ENCODE data around the gene NTRK2. TPM values are rescaled to one million over a fixed set of nuclear protein-coding genes. Genes with fewer than 3 reads are reported as not detected.
A peak's percentile ranks its signal among the peaks of the same experiment; 100 is the strongest.
"Not testable (repeated sequence)": the region's sequence is repeated elsewhere in the genome, so short reads cannot be mapped to it uniquely, and the experiment has no call there.

Gene NTRK2
- total RNA-seq, 1 donor from 2014 or later, result 0.46 TPM

DNA sequence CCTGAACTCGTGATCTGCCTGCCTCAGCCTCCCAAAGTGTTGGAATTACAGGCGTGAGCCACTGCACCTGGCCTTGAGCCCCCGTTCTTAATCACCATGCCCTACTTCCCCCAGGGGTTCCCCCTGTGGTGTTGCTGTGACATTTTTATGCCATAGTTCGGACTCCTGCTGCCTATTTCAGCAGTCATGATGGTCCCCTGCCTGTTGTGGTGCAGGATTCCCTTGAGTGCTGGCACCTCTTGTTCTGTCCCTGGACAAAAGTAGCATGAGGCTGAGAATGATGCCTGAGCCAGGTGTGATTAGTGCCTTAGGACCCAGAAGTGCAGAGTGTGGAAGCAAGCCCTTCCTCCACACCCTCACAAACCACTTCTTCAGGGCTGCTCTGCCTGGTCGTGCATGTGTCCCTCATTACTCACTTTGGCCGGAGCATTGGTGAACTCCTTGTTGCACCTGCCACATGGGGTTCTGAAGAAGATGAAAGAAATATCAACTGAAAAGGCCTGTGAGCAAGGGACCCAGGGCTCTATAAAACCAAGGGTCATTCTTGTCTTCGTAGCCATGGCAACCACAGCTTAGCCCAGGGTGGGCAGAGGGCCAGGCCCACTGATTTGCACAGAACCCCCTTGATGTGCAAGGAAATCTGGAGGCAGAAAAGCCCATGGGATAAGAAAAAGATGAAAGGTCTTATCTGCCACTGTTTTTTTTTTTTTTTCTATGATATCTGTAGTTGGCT is 228.0 kb downstream of the NTRK2 start:
- DNase-seq (ENCODE audit: low read depth), result no peak
- TF ChIP-seq, protein P1, sequence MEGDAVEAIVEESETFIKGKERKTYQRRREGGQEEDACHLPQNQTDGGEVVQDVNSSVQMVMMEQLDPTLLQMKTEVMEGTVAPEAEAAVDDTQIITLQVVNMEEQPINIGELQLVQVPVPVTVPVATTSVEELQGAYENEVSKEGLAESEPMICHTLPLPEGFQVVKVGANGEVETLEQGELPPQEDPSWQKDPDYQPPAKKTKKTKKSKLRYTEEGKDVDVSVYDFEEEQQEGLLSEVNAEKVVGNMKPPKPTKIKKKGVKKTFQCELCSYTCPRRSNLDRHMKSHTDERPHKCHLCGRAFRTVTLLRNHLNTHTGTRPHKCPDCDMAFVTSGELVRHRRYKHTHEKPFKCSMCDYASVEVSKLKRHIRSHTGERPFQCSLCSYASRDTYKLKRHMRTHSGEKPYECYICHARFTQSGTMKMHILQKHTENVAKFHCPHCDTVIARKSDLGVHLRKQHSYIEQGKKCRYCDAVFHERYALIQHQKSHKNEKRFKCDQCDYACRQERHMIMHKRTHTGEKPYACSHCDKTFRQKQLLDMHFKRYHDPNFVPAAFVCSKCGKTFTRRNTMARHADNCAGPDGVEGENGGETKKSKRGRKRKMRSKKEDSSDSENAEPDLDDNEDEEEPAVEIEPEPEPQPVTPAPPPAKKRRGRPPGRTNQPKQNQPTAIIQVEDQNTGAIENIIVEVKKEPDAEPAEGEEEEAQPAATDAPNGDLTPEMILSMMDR (conservative IDR thresholded peaks at IDR 0.05; ENCODE audit: low read depth, low read length), result no peak

DNA sequence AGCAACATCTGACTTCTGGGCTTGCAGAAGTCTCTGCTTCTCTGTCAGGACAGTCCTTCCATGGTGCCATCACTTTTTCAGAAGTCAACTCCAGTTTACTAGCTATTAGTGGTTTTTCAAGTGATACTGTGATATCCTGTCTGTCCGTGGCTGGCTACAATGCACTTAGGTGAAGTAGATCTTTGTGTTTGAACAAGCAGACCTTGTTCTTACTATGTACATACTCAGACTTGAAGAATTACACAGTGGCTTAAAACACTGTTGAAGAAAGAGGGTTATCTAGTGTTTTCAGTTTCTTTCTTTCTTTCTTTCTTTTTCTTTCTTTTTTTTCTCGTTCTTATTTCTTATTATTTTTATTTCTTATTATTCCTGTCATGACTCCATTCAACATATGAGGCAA is 228.7 kb downstream of the NTRK2 start:
- TF ChIP-seq, protein P1 (conservative IDR thresholded peaks at IDR 0.05; ENCODE audit: low read depth, low read length), result no peak
- DNase-seq (ENCODE audit: low read depth), result no peak

More for the DNA sequence above, 228.0 kb downstream of the NTRK2 start:
- H3K4me3 ChIP-seq (ENCODE audit: low read depth, low read length), result no peak overlapping the region

DNA sequence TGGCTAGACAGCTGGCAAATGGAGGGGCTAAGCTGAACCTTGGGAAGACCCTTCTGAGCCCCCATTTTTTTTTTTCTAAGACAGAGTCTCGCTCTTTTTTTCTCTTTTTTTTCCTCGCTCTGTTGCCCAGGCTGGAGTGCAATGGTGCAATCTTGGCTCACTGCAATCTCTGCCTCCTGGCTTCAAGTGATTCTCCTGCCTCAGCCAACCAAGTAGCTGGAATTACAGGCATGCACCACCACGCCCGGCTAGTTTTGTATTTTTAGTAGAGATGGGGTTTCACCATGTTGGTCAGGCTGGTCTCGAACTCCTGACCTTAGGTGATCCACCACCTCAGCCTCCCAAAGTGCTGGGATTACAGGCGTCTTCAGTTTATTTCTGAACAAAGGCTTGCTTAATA is 229.1 kb downstream of the NTRK2 start:
- not testable (repeated sequence) for H3K4me3 ChIP-seq (ENCODE audit: low read depth, low read length); DNase-seq (ENCODE audit: low read depth)

More for the DNA sequence above, 228.7 kb downstream of the NTRK2 start:
- H3K4me3 ChIP-seq (ENCODE audit: low read depth, low read length), result no peak overlapping the region

DNA sequence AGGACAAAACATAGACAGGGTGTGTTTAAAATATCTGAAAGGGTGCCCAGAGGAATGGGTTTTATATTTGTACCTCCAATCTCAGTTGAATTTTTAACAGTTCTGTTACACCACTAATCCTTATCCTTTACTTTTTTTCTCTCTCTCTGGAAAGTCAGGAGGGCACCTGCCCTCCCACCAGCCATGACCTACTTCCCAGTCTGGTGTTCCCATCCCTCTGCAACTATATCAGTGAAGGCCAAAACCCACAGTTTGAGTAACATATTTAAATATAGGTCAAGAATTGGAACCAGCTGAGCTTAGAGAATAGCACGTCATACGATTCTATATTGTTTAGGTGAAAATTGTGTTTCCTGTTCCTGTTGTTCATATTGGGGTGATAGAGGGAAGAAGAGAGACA is 229.8 kb downstream of the NTRK2 start:
- DNase-seq (ENCODE audit: low read depth), result no peak
- H3K4me3 ChIP-seq (ENCODE audit: low read depth, low read length), result no peak overlapping the region
- TF ChIP-seq, protein P1 (conservative IDR thresholded peaks at IDR 0.05; ENCODE audit: low read depth, low read length), result no peak

DNA sequence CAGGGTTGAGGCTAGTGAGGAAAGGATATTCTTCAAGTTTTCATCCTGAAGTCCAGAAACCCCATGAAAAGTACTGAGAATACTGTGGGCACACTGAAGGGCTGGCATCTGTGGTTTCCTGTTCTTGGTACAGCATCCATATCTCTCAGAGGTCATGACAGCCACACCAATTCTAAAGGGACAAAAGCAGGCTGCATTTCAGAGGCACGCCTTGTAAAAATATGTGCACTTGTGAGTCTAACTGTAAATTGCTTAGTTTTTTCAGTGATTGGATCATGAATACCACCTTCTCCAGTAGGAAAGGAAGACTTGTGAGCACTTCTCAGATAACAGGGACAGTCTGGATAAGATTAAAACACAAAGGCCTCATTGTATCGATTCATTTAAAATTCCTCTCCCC is 230.9 kb downstream of the NTRK2 start:
- DNase-seq (ENCODE audit: low read depth), result no peak
- TF ChIP-seq, protein P1 (conservative IDR thresholded peaks at IDR 0.05; ENCODE audit: low read depth, low read length), result no peak
- H3K4me3 ChIP-seq (ENCODE audit: low read depth, low read length), result no peak overlapping the region

DNA sequence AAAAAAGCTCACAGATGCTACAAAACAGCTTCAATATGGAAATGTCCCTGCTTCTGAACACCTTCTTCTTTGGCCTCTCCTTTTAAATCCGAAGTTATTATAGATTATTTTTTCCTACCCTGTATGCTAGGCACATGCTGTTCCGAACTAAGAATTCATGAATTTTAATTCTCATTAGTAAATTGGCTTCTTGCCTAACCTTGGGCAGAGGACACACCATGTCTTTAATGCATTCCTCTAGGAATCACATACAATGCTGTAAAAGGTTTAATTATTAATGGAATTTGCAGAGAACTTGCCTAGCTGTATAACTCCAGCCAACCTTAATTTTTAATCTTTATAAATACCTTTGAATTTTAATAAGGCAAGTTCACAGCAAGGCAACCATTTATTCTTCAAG is 234.4 kb downstream of the NTRK2 start:
- peak; percentile 37 for DNase-seq (ENCODE audit: low read depth)
- H3K4me3 ChIP-seq (ENCODE audit: low read depth, low read length), result no peak overlapping the region
- TF ChIP-seq, protein P1 (conservative IDR thresholded peaks at IDR 0.05; ENCODE audit: low read depth, low read length), result no peak

DNA sequence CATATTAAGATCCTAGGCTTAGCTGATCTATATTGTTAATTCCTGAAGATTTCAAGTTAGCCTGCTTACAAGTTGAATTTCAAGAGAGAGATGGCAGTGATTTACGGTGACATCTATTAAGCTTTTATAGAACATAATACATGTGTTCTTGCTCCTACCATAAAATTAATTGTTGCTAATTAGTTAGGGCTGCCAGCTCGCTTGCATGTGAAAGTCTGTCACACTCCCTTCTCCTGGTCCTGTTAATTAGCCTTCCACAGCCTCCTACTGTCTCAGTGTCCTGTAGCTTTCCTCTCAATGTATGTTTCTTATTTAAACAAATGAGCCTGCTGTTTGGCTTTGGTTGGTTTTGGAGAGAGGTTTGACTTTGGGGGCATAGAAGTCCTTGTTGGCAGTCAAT is 247.2 kb downstream of the NTRK2 start:
- DNase-seq (ENCODE audit: low read depth), result no peak
- H3K4me3 ChIP-seq (ENCODE audit: low read depth, low read length), result no peak overlapping the region
- TF ChIP-seq, protein P1 (conservative IDR thresholded peaks at IDR 0.05; ENCODE audit: low read depth, low read length), result no peak

Measured in epithelial cell of proximal tubule (primary cell).